A673 (cell line): Measurements from ENCODE around the gene HLCS. TPM values are rescaled to one million over a fixed set of nuclear protein-coding genes. Genes with fewer than 3 reads are reported as not detected.

Source experiments
- BruUV-seq: library from RNA; stranded (reverse); fragments of 400-500 nt; replicated peaks from 2 replicates; lab custom pipeline; 2021; lab: Mats Ljungman, UMichigan
- CTCF ChIA-PET: fragments of 300-600 bp; sonication (Branson Sonifier 250); formaldehyde crosslinking; loops from one replicate; lab custom pipeline; 2022; ENCODE audit warnings: antibody characterized with exemption; lab: Charles Lee
- POLR2A ChIA-PET: fragments of 300-600 bp; sonication (Branson Sonifier 250); formaldehyde crosslinking; loops from one replicate; lab custom pipeline; 2022; ENCODE audit warnings: antibody characterized with exemption; ENCODE audit not compliant: low non-redundant PET; lab: Charles Lee
- DNase-seq: peaks from one replicate; pipeline ENCODE4 v3.0.0-alpha.2; 2015; ENCODE audit warnings: low spot score
- H3K27ac ChIP-seq: fragments of 200-600 bp; sonication (generic); 2 replicates; pipeline ENCODE4 v1.5.1; 2016; ENCODE audit warnings: mixed run types, low read depth, mild to moderate bottlenecking, mixed read lengths, antibody characterized with exemption, low read length; ENCODE audit not compliant: poor library complexity, severe bottlenecking
- H3K27me3 ChIP-seq: fragments of 200-600 bp; sonication (generic); replicated peaks from 2 replicates; pipeline ENCODE4 v1.6.1; 2017; ENCODE audit warnings: mixed run types, low read depth, mild to moderate bottlenecking, mixed read lengths, antibody characterized with exemption, low read length; ENCODE audit not compliant: insufficient read depth, poor library complexity
- H3K36me3 ChIP-seq: fragments of 200-600 bp; sonication (generic); 2 replicates; pipeline ENCODE4 v1.6.1; 2016; ENCODE audit warnings: mixed run types, mild to moderate bottlenecking, mixed read lengths, antibody characterized with exemption, low read length; ENCODE audit not compliant: insufficient read depth, poor library complexity, severe bottlenecking
- H3K4me1 ChIP-seq: fragments of 200-600 bp; sonication (generic); 2 replicates; pipeline ENCODE4 v1.6.1; 2017; ENCODE audit warnings: mixed run types, mild to moderate bottlenecking, mixed read lengths, antibody characterized with exemption, low read length; ENCODE audit not compliant: insufficient read depth, poor library complexity, severe bottlenecking
- H3K4me3 ChIP-seq: fragments of 200-600 bp; sonication (generic); 2 replicates; pipeline ENCODE4 v1.5.1; 2016; ENCODE audit warnings: low read depth, mixed run types, mild to moderate bottlenecking, mixed read lengths, low read length; ENCODE audit not compliant: poor library complexity, severe bottlenecking
- H3K9me3 ChIP-seq: fragments of 200-600 bp; sonication (generic); 2 replicates; pipeline ENCODE4 v1.6.1; 2016; ENCODE audit warnings: mixed run types, low read depth, mild to moderate bottlenecking, mixed read lengths, antibody characterized with exemption, low read length; ENCODE audit not compliant: poor library complexity, severe bottlenecking
- CTCF ChIP-seq: fragments of 300-800, 200-600 bp; sonication (generic); conservative IDR thresholded peaks from 2 replicates; pipeline ENCODE4 v1.5.1; 2017; ENCODE audit warnings: low read depth, mild to moderate bottlenecking, antibody characterized with exemption, low read length, moderate library complexity, mixed read lengths
- EZH2 ChIP-seq: fragments of 200-600 bp; sonication (generic); IDR thresholded peaks from 2 replicates; pipeline ENCODE4 v1.6.1; 2017; ENCODE audit warnings: borderline replicate concordance, low read depth, mild to moderate bottlenecking, mixed read lengths, antibody characterized with exemption, low read length; ENCODE audit not compliant: poor library complexity, severe bottlenecking
- intact Hi-C: fragments of 100-400 bp; cut with micrococcal nuclease; formaldehyde crosslinking; loops from one replicate; pipeline ENCODE4 v1.10.0; 2022; ENCODE audit not compliant: unreplicated experiment
- total RNA-seq: library from RNA; stranded (reverse); gene quantifications from 2 replicates; pipeline ENCODE4 v1.2.3, GENCODE V29; 2021

Gene HLCS
- total RNA-seq, 1 experiment from 2014 or later = 15.3 TPM

DNA sequence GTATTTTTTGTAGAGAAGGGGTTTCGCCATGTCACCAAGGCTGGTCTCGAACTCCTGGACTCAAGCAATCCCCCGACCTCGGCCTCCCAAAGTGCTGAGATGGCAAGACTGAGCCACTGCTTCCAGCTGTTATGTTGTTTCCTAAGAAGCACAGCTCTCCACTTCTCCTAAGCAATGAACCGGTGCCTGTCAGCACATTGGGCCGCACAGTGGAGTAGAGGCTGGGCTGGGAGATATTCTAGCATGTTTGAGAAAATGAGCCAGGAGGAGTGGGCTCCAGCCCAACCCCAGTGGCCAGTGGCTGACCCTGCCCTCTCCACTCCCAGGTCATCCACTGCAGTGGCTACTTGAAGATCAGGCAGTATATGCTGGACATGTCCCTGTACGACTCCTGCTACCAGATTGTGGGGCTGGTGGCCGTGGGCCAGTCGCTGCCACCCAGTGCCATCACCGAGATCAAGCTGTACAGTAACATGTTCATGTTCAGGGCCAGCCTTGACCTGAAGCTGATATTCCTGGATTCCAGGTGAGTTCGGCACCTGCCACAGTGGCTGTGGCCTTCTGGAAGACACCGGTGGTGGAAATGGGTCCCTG, 240.6 kb downstream of the HLCS start:
- ChIA-PET CTCF (no interaction called here), POLR2A (interaction anchor here (0.6 kb wide), 1 partner anchor 22 kb away, joined by 4 read pairs; no protein-coding TSS in a partner anchor)
- intact Hi-C loops = no loop called here
- Histone ChIP-seq H3K36me3 (peaks cover 35% of the 10 kb centered on the region), H3K27me3 (no peaks in the 10 kb centered on the region), H3K4me3 (no peak overlapping the region), H3K27ac (no peak overlapping the region), H3K9me3 (no peaks in the 10 kb centered on the region), H3K4me1 (no peaks in the 10 kb centered on the region)
- no peak for DNase-seq
- TF ChIP-seq CTCF = no peak
- no peak for TF ChIP-seq EZH2
- no TSS peak for BruUV-seq

DNA sequence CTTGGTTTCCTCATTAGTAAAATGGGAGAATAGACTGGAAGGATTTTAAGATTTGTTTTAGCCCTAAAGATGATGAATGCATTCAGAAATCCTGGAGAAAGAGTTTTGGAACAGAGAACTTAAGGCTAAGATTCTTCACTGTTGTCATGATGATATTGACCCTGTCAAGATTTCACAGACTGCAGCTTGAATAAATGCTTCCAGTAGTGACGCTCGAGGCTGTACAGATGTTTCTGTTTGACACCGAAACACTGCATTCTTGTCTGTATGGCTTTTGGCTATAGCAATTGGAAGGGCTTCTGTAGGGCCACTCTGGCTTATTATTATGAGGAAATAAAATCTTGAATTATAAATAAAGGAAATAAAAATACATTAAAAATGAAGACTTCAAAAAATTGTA, 241.8 kb downstream of the HLCS start:
- no peak for DNase-seq
- no peak overlapping the region for H3K27ac ChIP-seq
- H3K27me3 ChIP-seq = no peaks in the 10 kb centered on the region
- H3K36me3 ChIP-seq = peaks cover 39% of the 10 kb centered on the region
- ChIA-PET CTCF (no interaction called here), POLR2A (no interaction called here)
- H3K4me3 ChIP-seq = no peak overlapping the region
- no peaks in the 10 kb centered on the region for H3K4me1 ChIP-seq
- intact Hi-C loops = no loop called here
- TF ChIP-seq CTCF (no peak), EZH2 (no peak)
- H3K9me3 ChIP-seq = no peaks in the 10 kb centered on the region
- no TSS peak for BruUV-seq

DNA sequence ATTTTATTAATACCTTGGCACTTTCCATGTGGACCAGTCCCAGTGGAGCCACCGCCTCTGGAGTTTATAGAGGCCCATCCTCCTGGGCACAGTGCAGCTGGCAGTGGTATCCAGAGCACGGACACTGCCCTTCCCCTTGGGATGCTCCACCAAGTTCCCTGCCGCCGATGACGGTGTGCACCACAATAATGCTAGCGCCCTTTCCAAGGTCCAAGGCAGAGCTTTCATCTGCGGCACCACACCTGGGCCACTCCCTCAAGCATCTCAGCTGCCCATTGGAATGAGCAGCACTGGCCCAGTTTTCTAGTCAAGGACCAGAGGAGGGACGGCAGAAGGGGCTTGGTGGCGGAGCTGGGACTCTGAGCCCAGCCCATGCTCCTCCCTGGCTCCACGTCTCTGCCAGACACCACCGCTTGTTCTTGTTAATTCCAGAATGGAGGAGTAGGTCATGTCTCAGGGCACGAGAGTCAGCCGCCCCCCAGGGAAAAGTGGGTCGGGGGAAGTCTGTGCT, 243.0 kb downstream of the HLCS start:
- Histone ChIP-seq H3K27me3 (no peaks in the 10 kb centered on the region), H3K4me3 (no peak overlapping the region), H3K27ac (no peak overlapping the region), H3K36me3 (peaks cover 47% of the 10 kb centered on the region), H3K4me1 (peaks cover 8% of the 10 kb centered on the region), H3K9me3 (no peaks in the 10 kb centered on the region)
- TF ChIP-seq CTCF (no peak), EZH2 (no peak)
- DNase-seq = no peak
- intact Hi-C loops = no loop called here
- no TSS peak for BruUV-seq
- CTCF ChIA-PET = no interaction called here
- POLR2A ChIA-PET = no interaction called here
